GM21360 (cell line): ENCODE results near the gene GDPD3.

ENCODE experiments used
- ATAC-seq: cut with Tn5 transposase; IDR thresholded peaks from one replicate; pipeline ENCODE4 v1.9.1; 2021; ENCODE audit warnings: mild to moderate bottlenecking, moderate library complexity; ENCODE audit not compliant: unreplicated experiment

The GDPD3 gene

GRCh38 chr16:30096105-30096861 lies 17.1 kb downstream of the GDPD3 start, which contains the start of gene YPEL3:
Gene YPEL3 (minus strand): TSS chr16:30096213. CDS start chr16:30095482, 731 bp downstream.
- ATAC-seq: peak; percentile 37

DNA sequence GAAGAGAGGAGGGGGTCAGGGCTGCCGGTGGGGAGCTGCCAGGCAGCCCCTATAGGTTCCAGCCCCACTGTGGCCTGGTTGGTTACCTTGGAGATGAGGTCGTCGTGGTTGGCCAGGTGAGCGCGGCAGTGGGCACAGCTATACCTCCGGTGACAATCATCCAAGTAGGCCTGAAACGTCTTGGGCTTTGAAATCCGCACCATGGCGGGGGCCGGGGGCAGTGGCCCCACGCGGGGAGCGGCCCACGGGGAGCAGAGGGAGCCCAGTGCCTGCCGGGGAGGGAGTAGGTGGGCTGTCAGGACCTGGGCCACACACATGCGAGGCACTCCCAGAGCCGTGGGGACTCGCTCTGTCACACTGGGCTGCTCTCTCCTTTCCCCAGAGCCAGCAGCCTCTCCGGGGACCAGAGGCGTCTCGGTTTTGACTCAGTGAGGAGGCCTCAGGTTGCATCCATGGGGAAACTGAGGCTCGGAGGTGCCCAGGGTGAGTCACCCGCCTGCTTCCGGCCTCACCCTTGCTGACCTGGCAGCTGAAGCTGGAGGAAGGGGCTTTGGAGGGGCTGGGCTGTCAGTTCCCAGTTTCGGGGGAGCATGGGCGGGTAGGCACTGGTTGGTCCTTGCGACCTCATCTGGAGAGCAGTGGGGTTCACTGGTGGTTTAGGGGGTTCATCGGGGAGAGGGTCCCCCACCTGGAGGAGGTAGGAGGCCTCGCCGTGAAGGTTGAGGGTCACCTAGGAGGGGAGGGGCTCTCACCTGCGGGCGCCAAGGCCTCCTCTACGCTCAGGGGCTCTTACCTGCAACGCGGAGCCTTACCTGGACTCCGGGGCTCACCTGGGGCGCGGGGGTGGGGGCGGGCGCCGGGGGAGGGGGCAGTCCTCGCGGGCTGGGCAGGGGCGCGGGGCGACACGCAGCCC lies 17.9 kb downstream of the GDPD3 start:
- no peak for ATAC-seq

DNA sequence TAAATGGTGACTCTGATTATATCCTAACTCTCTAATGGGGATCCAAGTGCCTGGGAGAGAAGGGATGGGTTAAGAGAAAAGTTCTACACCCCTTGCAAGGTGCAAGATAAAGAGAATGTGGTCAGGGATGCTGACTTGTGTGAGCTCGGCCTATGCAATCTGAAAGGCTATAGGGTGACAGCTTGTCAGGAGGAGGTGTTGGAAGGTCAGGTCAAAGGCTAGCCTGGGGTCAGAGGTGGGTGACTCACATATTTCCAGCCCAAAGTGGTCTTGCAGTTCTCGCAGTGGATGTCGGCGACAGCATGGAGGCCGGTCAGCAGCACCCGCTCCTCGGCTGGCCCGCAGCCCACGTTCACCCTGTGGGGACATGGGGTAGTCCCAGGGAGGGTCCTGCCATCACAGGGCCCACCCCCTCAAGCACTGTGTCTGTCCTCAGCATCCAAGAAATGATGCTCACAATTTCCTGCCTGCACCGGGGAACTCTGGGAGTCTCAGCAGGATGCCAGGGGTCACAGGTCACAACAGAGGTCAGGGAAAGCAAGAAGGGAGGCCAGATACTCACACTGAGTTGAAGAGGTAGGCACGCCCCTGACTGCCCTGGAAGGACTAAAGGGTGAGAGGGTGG lies 18.7 kb downstream of the GDPD3 start:
- ATAC-seq: no peak

DNA sequence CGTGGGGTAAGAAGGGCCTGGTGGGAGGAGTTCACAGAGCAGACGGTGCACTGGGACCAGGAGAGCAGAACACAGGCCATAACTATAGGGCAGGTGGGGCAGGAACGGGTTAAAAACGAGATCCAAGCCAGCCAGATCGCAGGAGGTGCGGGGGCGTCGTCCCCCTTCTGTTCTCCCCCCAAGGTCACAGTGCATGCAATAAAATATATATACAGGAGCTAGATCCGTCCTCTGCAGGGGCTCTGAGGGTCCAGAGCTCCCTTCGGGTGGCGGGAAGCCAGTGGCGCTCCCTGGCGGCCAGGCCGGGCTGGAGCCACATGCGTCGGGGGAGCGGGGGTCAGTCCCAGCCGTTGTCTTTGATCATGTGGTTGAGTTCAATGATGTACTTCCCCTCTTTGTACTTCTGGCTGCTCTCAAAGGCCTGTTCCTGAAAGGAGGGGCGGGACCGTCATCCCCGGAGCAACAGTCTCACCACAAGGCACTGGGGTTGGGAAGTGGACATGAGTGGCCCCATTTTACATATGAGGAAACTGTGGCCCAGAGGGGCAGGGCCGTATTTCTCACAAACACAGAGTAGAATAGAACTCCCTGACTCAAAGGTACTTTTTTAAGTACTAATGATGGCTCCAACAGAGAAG lies 20.8 kb downstream of the GDPD3 start:
- peak; percentile 39 for ATAC-seq

GRCh38 chr16:30091474-30092372 lies 21.6 kb downstream of the GDPD3 start, which contains the start of gene TBX6:
Gene TBX6 (minus strand): TSS chr16:30091924. CDS start chr16:30091193, 731 bp downstream.
- ATAC-seq: peak; percentile 48

DNA sequence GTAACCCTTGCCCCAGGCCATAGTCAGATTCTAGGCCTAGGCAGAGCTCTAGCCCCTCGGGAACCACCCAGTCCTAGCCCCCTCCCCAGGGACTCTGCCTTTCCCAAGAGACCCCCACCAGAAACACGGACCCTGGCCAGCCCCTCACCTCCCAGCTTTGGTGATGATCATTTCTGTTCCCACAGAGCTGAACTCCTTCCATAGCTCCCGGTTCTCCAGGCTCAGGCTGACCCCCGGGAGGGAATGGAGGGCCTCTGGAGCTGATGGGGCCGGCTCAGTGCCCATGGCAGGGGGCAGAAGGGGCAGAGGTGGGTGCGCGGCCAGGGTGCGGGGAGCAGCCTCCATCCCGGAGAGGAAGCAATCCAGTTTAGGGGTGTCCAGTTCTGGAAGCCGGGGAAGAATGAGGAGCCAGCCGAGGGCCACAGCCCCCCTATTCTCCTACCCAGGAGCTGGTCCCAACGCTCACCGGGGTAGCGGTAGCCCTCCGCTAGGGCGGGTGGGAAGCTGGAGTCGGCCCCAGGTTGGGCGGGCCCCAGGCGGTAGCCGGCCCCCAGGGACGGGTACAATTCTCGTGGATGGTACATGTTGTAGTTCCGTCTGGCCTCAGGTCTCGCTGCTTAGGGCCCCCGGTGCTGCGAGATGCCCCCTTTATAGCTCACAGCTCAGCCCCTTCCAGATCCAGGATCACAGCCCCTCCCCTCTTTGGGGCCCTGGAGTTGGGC lies 22.6 kb downstream of the GDPD3 start:
- no peak for ATAC-seq

GRCh38 chr16:30088832-30089624 lies 24.3 kb downstream of the GDPD3 start:
- ATAC-seq: no peak

DNA sequence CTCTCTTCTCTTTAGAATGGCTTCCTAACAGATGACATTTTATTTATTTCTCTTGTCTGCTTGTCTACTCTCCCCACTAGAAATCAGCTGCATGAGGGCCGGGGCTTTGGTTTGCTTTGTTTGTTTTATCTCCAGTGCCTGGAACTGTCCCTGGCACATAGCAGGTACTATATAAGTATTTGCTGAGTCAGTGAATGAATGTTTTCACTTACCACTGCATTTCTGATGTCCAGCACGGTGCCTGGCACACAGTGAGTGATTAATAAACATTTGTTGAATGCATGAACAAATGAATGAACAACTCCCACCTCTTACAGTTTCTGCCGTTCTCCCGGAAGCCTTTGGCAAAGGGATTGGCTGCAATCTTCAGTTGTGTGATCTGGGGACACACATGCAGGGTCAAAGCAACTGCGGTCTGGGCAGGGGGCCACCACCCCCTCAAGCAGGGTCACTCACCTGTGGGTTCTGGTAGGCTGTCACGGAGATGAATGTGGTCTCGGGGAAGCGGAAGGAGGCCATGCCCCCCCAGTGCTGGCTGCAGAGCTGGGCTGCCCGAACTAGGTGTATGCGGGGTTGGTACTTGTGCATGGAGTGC lies 25.0 kb downstream of the GDPD3 start:
- no peak for ATAC-seq

DNA sequence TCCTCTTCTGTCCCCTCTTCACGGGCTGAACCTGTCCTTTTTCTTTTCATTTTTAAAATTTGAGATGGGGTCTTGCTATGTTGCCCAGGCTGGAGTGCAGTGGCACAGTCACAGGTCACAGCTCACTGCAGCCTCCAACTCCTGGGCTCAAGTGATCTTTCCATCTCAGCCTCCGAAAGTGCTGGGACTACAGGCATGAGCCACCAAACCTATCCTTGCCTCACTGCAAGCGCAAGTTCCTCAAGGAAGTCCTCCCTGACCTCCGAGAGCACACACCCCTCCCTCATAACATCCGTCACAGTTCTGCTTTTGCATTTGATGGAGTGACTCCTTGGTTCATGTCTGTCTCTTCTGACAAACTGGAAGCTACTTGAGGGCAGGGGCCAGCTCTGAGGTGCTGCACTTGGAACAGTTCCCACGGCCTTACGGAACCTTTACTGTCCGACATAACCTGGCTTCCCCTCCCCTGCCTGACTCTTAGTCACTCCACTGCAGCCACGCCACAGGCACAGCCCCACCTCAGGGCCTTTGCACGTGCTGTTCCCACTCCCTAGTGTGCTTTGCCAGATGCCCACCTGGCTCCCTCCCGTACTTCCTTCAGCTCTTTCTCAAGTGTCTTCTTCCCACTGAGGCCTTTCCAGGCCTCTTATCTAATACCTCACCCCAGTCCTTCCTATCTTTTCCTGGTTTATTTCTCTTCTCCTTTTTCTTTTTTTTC lies 26.0 kb downstream of the GDPD3 start:
- no peak for ATAC-seq

DNA sequence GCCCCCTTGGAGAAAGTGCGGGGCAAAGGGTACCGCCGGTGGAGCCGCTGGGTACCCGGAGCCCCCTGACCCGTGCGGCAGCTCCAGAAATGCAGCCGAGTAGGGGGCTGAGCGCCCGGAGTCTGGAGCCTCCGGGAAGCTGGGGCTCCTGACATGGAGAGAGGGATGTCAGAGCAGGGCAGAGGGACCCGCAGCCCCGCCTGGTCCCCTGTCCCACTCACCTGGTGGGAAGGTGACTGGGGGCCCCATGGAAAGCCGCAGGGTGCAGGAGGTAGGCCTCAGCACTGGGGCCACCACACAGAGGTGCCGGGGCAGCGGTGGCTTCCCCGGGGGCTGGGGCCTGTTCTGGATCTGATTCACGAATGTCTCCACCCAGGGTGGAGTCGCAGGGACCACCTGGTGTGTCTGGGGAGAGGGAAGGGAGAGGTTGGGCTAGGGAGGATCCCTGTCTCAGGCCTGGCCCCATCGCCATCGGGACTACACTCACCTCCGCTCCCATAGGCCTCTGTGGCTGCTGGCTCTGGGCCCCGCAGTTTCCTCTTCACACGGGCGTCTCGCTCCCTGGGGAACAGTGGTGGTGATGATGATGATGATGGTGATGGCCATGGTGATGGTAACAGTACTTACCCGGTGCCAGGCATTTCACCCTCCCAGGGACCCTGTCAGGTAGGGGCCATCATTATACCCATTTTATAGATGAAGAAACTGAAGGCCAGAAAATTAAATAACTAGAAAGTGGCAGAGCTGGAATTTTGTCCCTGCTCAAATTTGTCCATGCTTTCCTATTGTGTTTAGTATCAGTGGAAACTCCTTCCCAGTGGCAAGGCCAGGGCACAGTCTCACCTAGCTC lies 26.8 kb downstream of the GDPD3 start:
- ATAC-seq: no peak

DNA sequence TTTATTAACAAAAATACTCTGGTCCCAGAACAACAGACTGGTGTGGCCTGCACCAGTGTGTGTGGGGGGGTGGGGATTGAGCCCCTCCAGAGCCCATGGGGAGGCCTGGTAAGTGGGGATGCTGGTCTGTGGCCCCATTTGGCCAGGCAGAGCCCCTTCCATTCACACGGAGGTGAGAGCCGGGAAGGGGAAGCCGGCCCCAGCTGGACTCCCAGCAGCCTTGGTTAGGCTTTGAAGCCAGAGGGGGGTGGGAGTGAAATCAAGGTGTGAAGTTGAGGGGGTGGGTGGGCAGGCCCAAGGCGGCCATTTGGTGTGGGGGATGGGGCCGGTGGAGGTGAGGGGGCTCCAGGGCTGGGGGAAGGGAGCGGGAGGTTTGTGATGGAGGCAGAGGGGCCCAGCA lies 27.5 kb downstream of the GDPD3 start:
- ATAC-seq: no peak

DNA sequence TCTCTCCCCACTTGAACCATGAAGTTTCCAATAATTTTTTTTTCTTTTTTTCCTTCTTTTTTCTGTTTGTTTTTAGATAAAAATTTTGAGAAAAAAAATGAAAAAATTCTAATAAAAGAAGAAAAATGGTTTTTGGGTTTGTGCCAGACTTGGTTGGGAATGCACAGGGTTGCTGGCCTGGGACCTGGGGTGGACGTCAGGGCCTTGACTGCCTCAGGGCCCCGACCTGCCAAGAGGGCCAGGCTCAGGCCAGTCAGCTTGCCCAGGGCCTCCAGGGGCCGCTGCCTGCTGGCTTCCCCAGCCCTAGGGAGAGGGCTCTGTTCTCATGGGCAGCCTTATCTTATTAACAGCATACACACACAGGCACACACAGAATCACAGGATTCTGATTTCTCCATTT lies 28.1 kb downstream of the GDPD3 start:
- no peak for ATAC-seq

DNA sequence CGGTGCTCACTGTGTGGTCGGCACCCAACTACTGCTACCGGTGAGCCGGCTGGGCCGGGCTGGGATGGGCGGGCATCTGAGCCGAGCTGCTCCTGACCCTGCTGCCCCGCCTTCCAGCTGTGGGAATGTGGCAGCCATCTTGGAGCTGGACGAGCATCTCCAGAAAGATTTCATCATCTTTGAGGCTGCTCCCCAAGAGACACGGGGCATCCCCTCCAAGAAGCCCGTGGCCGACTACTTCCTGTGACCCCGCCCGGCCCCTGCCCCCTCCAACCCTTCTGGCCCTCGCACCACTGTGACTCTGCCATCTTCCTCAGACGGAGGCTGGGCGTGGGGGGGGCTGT lies 28.5 kb downstream of the GDPD3 start:
- ATAC-seq: no peak

DNA sequence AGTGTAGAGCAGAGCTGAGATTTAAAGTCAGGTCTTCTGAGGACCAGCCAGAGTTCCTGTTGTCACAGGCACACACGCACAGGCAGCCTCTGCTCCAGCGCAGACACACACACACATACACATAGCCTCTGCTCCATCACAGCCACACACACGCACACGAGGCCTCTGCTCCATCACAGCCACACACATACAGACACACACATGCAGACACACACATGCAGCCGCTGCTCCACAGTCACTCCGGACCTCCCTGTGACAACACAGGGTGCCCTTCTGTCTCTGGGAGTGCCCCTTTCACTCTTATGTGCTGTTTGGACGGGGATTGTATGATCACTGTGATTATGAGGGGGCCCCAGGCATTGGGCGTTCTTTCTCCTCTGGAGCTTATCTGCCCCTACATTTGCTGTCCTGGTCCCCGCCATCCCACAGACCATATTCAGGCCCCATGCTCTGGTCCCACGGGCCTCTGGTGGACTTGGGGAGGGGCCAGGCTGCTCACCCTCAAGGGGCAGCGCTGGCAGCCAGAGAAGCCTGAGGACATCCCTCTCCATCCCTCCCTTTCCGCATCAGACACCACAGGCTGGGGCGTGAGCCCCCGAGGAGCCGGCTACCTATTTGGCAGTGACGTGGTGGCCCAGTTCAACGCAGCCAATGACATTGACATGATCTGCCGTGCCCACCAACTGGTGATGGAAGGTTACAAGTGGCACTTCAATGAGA lies 29.1 kb downstream of the GDPD3 start:
- no peak for ATAC-seq

- ATAC-seq: no peak
These were observed 29.9 kb downstream of the GDPD3 start for GRCh38 chr16:30083216-30084055.
